RWPE2 (cell line): ENCODE results near the gene LMCD1.
A peak's percentile ranks its signal among the peaks of the same experiment; 100 is the strongest.

Experiments
- ATAC-seq: fragments of 200-7000 bp; cut with Tn5 transposase; 3 replicates; pipeline ENCODE4 v1.9.1; 2021; ENCODE audit warnings: low read depth
- DNase-seq: peaks from one replicate; pipeline ENCODE4 v3.0.0-alpha.2; 2020; ENCODE audit warnings: low spot score
- H3K27ac ChIP-seq: fragments of 450-650 bp; 2 replicates; pipeline ENCODE4 v1.5.1; 2017; ENCODE audit warnings: mild to moderate bottlenecking; ENCODE audit not compliant: poor library complexity, severe bottlenecking
- H3K27me3 ChIP-seq: fragments of 250-450 bp; sonication (Bioruptor Pico); 2 replicates; pipeline ENCODE4 v1.5.1; 2021; ENCODE audit warnings: mild to moderate bottlenecking, moderate library complexity; ENCODE audit not compliant: insufficient read depth, poor library complexity, severe bottlenecking
- H3K36me3 ChIP-seq: fragments of 250-450 bp; sonication (Bioruptor Pico); 2 replicates; pipeline ENCODE4 v1.5.1; 2020; ENCODE audit warnings: low read depth, mild to moderate bottlenecking, moderate library complexity
- H3K4me1 ChIP-seq: fragments of 250-450 bp; sonication (Bioruptor Pico); 2 replicates; pipeline ENCODE4 v1.5.1; 2021; ENCODE audit warnings: mild to moderate bottlenecking, moderate library complexity; ENCODE audit not compliant: insufficient read depth, poor library complexity, severe bottlenecking
- H3K4me3 ChIP-seq: fragments of 250-450 bp; sonication (Bioruptor Pico); 2 replicates; pipeline ENCODE4 v1.5.1; 2021; ENCODE audit warnings: mild to moderate bottlenecking, moderate library complexity; ENCODE audit not compliant: severe bottlenecking
- H3K9me3 ChIP-seq: fragments of 250-450 bp; sonication (Bioruptor Pico); 2 replicates; pipeline ENCODE4 v1.5.1; 2021; ENCODE audit warnings: mild to moderate bottlenecking, moderate library complexity; ENCODE audit not compliant: severe bottlenecking
- CTCF ChIP-seq: fragments of 450-650 bp; IDR thresholded peaks from one replicate; pipeline ENCODE4 v1.5.1; 2017; ENCODE audit warnings: mild to moderate bottlenecking, moderate library complexity; ENCODE audit not compliant: poor library complexity, severe bottlenecking

LMCD1 gene

GRCh38 chr3:8482263-8482662 lies 19.4 kb upstream of the LMCD1 start:
- no peaks in the 10 kb centered on the region for H3K9me3 ChIP-seq
- H3K36me3 ChIP-seq: no peaks in the 10 kb centered on the region
- TF ChIP-seq CTCF: no peak
- no peak overlapping the region for H3K27ac ChIP-seq
- no peak for ATAC-seq
- no peak for DNase-seq
- H3K4me1 ChIP-seq: peaks cover 7% of the 10 kb centered on the region
- H3K27me3 ChIP-seq: no peaks in the 10 kb centered on the region
- H3K4me3 ChIP-seq: no peak overlapping the region

- no peak for TF ChIP-seq CTCF
Observed at GRCh38 chr3:8482960-8483665, 18.5 kb upstream of the LMCD1 start.

DNA sequence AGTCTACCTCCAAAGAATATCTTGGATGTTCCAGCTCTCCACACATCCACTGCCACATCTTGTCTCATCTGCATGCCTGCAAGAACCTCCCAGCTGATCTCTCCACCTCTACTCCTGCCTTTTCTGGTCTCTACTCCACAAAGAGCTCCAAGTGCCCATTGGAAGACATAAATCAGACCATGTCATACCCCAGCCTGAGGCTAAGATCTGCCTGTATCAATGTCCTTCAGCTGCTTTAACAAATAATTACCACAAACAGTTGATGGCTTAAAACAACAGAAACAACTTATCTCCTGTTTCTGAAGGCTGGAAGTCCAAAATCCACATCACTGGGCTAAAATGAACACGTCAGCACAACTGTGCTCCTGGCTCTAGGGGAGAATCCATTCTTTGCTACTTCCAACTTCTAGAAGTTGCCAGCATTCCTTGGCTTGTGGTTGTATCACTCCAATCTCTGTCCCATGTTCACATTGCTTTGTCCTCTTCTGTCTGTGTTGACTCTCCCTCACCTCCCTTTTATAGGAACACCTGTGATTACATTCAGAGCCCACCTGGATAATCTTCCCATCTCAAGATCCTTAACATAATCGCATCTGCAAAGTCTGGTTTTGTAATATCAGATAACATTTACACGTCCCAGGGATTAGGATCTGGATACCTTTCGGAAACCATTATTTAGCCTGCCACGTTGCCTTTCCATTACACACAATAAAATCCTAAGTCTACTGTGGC lies 17.0 kb upstream of the LMCD1 start:
- no peaks in the 10 kb centered on the region for H3K36me3 ChIP-seq
- no peak for DNase-seq
- H3K4me1 ChIP-seq: peaks cover 7% of the 10 kb centered on the region
- peak overlapping the region; percentile 50 for H3K27ac ChIP-seq
- TF ChIP-seq CTCF: no peak
- no peaks in the 10 kb centered on the region for H3K27me3 ChIP-seq
- no peak for ATAC-seq
- no peak overlapping the region for H3K4me3 ChIP-seq
- no peaks in the 10 kb centered on the region for H3K9me3 ChIP-seq

More at GRCh38 chr3:8482960-8483665, 18.5 kb upstream of the LMCD1 start:
- ATAC-seq (peak; percentile 95), DNase-seq (peak; percentile 58)
- H3K27me3 ChIP-seq: no peaks in the 10 kb centered on the region
- H3K4me3 ChIP-seq: no peak overlapping the region
- H3K36me3 ChIP-seq: no peaks in the 10 kb centered on the region
- H3K9me3 ChIP-seq: no peaks in the 10 kb centered on the region
- H3K27ac ChIP-seq: peak overlapping the region; percentile 50
- peaks cover 7% of the 10 kb centered on the region for H3K4me1 ChIP-seq

DNA sequence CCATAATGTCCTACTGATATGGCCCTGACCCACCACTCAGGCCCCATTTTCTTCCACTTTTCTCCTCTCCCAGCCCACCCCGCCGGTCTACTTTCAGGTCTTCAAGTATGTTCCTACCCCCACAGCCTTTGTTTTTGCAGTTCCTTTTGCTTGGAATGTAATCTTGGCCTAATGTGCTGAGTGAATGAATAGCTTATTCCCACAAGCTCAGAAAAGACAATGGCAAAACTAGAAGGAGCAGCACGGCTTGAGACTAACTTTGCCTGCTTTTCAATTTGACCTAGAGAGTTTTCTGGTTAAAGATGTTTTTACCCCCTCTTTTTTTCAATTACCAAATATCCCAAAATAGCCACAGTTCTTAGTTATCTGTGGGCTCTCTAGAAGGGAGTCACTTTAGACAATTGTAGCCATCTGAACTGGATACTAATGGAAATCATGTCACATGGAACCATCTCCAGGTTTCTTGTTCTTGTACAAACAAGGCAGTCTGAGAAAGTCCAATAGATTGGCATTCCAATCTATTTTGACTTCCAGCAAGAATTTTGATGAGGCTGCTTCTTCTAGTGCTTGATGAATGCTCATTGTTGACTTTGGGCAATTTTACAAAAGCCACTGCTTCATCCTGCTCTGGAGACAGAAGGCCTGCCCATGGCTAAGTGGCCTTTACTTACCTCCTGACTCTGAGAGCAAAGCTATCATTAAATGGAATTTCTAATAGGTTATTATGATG lies 16.3 kb upstream of the LMCD1 start:
- Histone ChIP-seq H3K27me3 (no peaks in the 10 kb centered on the region), H3K27ac (no peak overlapping the region), H3K9me3 (no peaks in the 10 kb centered on the region), H3K4me1 (peaks cover 14% of the 10 kb centered on the region), H3K36me3 (no peaks in the 10 kb centered on the region), H3K4me3 (no peak overlapping the region)
- DNase-seq: no peak
- no peak for TF ChIP-seq CTCF
- no peak for ATAC-seq
